ENCODE measurements around the gene E2F1.

E2F1 gene

GRCh38 chr20:33630507-33630906, 55.7 kb downstream of the E2F1 start:
- no peak for ATAC-seq
- TF ChIP-seq GLIS3 (CRISPR knock-in tag; IDR thresholded peaks at IDR 0.05) = no peak
- TF ChIP-seq CSRNP3 (CRISPR knock-in tag; IDR thresholded peaks at IDR 0.05) = no peak
- TF ChIP-seq ZNF70 (CRISPR knock-in tag; IDR thresholded peaks at IDR 0.05) = no peak
- no peak for TF ChIP-seq TCF4 (CRISPR knock-in tag; IDR thresholded peaks at IDR 0.05; ENCODE audit: borderline replicate concordance)

- ATAC-seq = no peak
- TF ChIP-seq BACH2 (CRISPR knock-in tag; IDR thresholded peaks at IDR 0.05; ENCODE audit: borderline replicate concordance) = no peak
- TF ChIP-seq SNAI2 (CRISPR knock-in tag; IDR thresholded peaks at IDR 0.05) = no peak
- TF ChIP-seq ZFP30 (CRISPR knock-in tag; IDR thresholded peaks at IDR 0.05) = no peak
- TF ChIP-seq PATZ1 (CRISPR knock-in tag; IDR thresholded peaks at IDR 0.05; ENCODE audit: borderline replicate concordance) = no peak
- no peak for TF ChIP-seq GLIS3 (CRISPR knock-in tag; IDR thresholded peaks at IDR 0.05)
- no peak for TF ChIP-seq ZC3H10 (CRISPR knock-in tag; IDR thresholded peaks at IDR 0.05)
- no peak for TF ChIP-seq ZFP3 (CRISPR knock-in tag; IDR thresholded peaks at IDR 0.05)
- TF ChIP-seq OSR1 (CRISPR knock-in tag; IDR thresholded peaks at IDR 0.05) = no peak
- no peak for TF ChIP-seq TSHZ2 (CRISPR knock-in tag; IDR thresholded peaks at IDR 0.05)
- TF ChIP-seq CREB5 (CRISPR knock-in tag; IDR thresholded peaks at IDR 0.05; ENCODE audit: low read depth) = no peak
- TF ChIP-seq ISL1 (CRISPR knock-in tag; IDR thresholded peaks at IDR 0.05) = no peak
- no peak for TF ChIP-seq ESRRG (CRISPR knock-in tag; IDR thresholded peaks at IDR 0.05)
- TF ChIP-seq ZNF565 (CRISPR knock-in tag; conservative IDR thresholded peaks at IDR 0.05; ENCODE audit: low read depth) = no peak
These were observed 56.2 kb downstream of the E2F1 start for GRCh38 chr20:33629979-33630378.

- TF ChIP-seq SNAI2 (CRISPR knock-in tag; IDR thresholded peaks at IDR 0.05) = no peak
- TF ChIP-seq PATZ1 (CRISPR knock-in tag; IDR thresholded peaks at IDR 0.05; ENCODE audit: borderline replicate concordance) = no peak
- TF ChIP-seq ZNF70 (CRISPR knock-in tag; IDR thresholded peaks at IDR 0.05) = no peak
- TF ChIP-seq GLIS3 (CRISPR knock-in tag; IDR thresholded peaks at IDR 0.05) = no peak
- no peak for TF ChIP-seq ZC3H10 (CRISPR knock-in tag; IDR thresholded peaks at IDR 0.05)
- no peak for TF ChIP-seq ZNF565 (CRISPR knock-in tag; conservative IDR thresholded peaks at IDR 0.05; ENCODE audit: low read depth)
- no peak for TF ChIP-seq ZFP3 (CRISPR knock-in tag; IDR thresholded peaks at IDR 0.05)
- no peak for TF ChIP-seq TSHZ2 (CRISPR knock-in tag; IDR thresholded peaks at IDR 0.05)
- TF ChIP-seq ARNTL (CRISPR knock-in tag; IDR thresholded peaks at IDR 0.05; ENCODE audit: borderline replicate concordance, low read depth) = no peak
- TF ChIP-seq CREB5 (CRISPR knock-in tag; IDR thresholded peaks at IDR 0.05; ENCODE audit: low read depth) = no peak
- TF ChIP-seq RARB (CRISPR knock-in tag; IDR thresholded peaks at IDR 0.05) = no peak
- TF ChIP-seq ESRRG (CRISPR knock-in tag; IDR thresholded peaks at IDR 0.05) = no peak
- TF ChIP-seq PPARA (CRISPR knock-in tag; IDR thresholded peaks at IDR 0.05; ENCODE audit: borderline replicate concordance) = no peak
- no peak for TF ChIP-seq TCF4 (CRISPR knock-in tag; IDR thresholded peaks at IDR 0.05; ENCODE audit: borderline replicate concordance)
- ATAC-seq = no peak
These were observed 56.7 kb downstream of the E2F1 start for GRCh38 chr20:33629533-33629932.

Data from SK-N-SH treated with all-trans-retinoic acid at 6 μM for 48 hours (cell line).